Panc1 (cell line): ENCODE data around the gene TNIP1.

Experiments used
- POLR2AphosphoS5 ChIP-seq: IDR thresholded peaks from 2 replicates; pipeline ENCODE4 v1.6.1; 2012; ENCODE audit warnings: mild to moderate bottlenecking, low read depth, low read length, moderate library complexity
- REST ChIP-seq, 2 experiments: IDR thresholded peaks; 2 replicates each; pipeline ENCODE4 v1.6.1; 2011 to 2012; ENCODE audit warnings: low read depth in 2 of 2, control low read depth in 1 of 2, low read length in 1 of 2, mild to moderate bottlenecking in 1 of 2, moderate library complexity in 1 of 2; ENCODE audit not compliant: insufficient read depth in 1 of 2
- SIN3A ChIP-seq: IDR thresholded peaks from 2 replicates; pipeline ENCODE4 v1.6.1; 2012; ENCODE audit warnings: low read depth, mild to moderate bottlenecking, low read length, moderate library complexity, borderline replicate concordance; ENCODE audit not compliant: insufficient read depth
- TF ChIP-seq, protein P1 (sequence below): fragments of 450-650 bp; IDR thresholded peaks from 2 replicates; pipeline ENCODE4 v1.5.1; 2017; ENCODE audit warnings: mild to moderate bottlenecking

DNA sequence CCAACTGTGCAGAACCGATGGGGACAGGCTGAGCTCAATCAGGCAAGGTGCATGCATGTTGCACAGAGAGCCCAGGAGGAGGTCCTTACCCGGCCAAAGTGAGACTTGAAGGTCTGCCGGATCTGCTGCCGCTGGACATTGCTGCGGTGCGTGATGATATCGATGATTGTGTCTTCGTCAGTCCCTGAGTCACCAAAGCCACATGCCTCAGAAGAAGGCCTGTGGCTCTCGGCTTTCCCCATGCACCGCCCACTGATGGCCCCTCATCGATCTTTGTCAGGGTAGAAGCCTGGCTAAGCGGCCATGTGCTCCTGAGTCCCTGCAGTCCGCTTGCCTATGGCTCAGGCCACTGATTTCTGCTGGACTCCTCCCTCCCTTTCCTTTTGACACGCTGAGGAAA lies 42.0 kb upstream of the TNIP1 start:
- TF ChIP-seq POLR2AphosphoS5 (no peak), REST (IDR thresholded peaks at IDR 0.05; ENCODE audit: insufficient read depth in 1 of 2, low read depth in 2 of 2, low read length in 1 of 2) (no peak), SIN3A (no peak)
- TF ChIP-seq, protein P1, sequence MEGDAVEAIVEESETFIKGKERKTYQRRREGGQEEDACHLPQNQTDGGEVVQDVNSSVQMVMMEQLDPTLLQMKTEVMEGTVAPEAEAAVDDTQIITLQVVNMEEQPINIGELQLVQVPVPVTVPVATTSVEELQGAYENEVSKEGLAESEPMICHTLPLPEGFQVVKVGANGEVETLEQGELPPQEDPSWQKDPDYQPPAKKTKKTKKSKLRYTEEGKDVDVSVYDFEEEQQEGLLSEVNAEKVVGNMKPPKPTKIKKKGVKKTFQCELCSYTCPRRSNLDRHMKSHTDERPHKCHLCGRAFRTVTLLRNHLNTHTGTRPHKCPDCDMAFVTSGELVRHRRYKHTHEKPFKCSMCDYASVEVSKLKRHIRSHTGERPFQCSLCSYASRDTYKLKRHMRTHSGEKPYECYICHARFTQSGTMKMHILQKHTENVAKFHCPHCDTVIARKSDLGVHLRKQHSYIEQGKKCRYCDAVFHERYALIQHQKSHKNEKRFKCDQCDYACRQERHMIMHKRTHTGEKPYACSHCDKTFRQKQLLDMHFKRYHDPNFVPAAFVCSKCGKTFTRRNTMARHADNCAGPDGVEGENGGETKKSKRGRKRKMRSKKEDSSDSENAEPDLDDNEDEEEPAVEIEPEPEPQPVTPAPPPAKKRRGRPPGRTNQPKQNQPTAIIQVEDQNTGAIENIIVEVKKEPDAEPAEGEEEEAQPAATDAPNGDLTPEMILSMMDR = no peak
